ENCODE data around the gene KCNJ15. TPM values are rescaled to one million over a fixed set of nuclear protein-coding genes. Genes with fewer than 3 reads are reported as not detected.

Gene KCNJ15
- total RNA-seq, 1 donor from 2014 or later, result 0.46 TPM

GRCh38 chr21:38263493-38263892 is 6.7 kb downstream of the KCNJ15 start:
- intact Hi-C loops (cut with DNase I), result no loop called here

GRCh38 chr21:38264571-38264970 is 7.8 kb downstream of the KCNJ15 start:
- ATAC-seq (no peak), DNase-seq (ENCODE audit: missing footprints) (no peak)
- intact Hi-C loops (cut with DNase I), result no loop called here

More at GRCh38 chr21:38263493-38263892, 6.7 kb downstream of the KCNJ15 start:
- DNase-seq (ENCODE audit: missing footprints) (no peak), ATAC-seq (no peak)

- intact Hi-C loops (cut with DNase I), result no loop called here
- DNase-seq (ENCODE audit: missing footprints), result no peak
- ATAC-seq, result no peak
Measured at GRCh38 chr21:38265166-38265565, 8.4 kb downstream of the KCNJ15 start.

- intact Hi-C loops (cut with DNase I), result no loop called here
- ATAC-seq (no peak), DNase-seq (ENCODE audit: missing footprints) (no peak)
Measured at GRCh38 chr21:38266732-38267131, 9.9 kb downstream of the KCNJ15 start.

GRCh38 chr21:38267136-38267755 is 10.5 kb downstream of the KCNJ15 start:
- ATAC-seq, result no peak
- no peak for DNase-seq (ENCODE audit: missing footprints)
- intact Hi-C loops (cut with DNase I), result no loop called here

- DNase-seq (ENCODE audit: missing footprints) (no peak), ATAC-seq (no peak)
- intact Hi-C loops (cut with DNase I), result no loop called here
Measured at GRCh38 chr21:38267991-38268863, 11.4 kb downstream of the KCNJ15 start.

GRCh38 chr21:38268864-38269575 is 12.2 kb downstream of the KCNJ15 start:
- ATAC-seq (no peak), DNase-seq (ENCODE audit: missing footprints) (no peak)
- intact Hi-C loops (cut with DNase I), result no loop called here

- ATAC-seq, result no peak
Measured at GRCh38 chr21:38269576-38269936, 12.8 kb downstream of the KCNJ15 start.

GRCh38 chr21:38272215-38272614 is 15.4 kb downstream of the KCNJ15 start:
- ATAC-seq (no peak), DNase-seq (ENCODE audit: missing footprints) (no peak)
- intact Hi-C loops (cut with DNase I), result no loop called here

More at GRCh38 chr21:38269576-38269936, 12.8 kb downstream of the KCNJ15 start:
- intact Hi-C loops (cut with DNase I), result no loop called here
- DNase-seq (ENCODE audit: missing footprints), result no peak

- peak; percentile 39 for ATAC-seq
- DNase-seq (ENCODE audit: missing footprints), result no peak
- intact Hi-C loops (cut with DNase I), result no loop called here
Measured at GRCh38 chr21:38273745-38274542, 17.2 kb downstream of the KCNJ15 start.

- DNase-seq (ENCODE audit: missing footprints) (no peak), ATAC-seq (peak; percentile 52)
- intact Hi-C loops (cut with DNase I), result no loop called here
Measured at GRCh38 chr21:38277501-38278131, 20.8 kb downstream of the KCNJ15 start.

- ATAC-seq, result no peak
- intact Hi-C loops (cut with DNase I), result no loop called here
Measured at GRCh38 chr21:38280454-38280853, 23.7 kb downstream of the KCNJ15 start.

GRCh38 chr21:38280867-38281266 is 24.1 kb downstream of the KCNJ15 start:
- ATAC-seq (no peak), DNase-seq (ENCODE audit: missing footprints) (no peak)
- intact Hi-C loops (cut with DNase I), result no loop called here

More at GRCh38 chr21:38280454-38280853, 23.7 kb downstream of the KCNJ15 start:
- DNase-seq (ENCODE audit: missing footprints), result no peak

GRCh38 chr21:38282921-38283320 is 26.1 kb downstream of the KCNJ15 start:
- peak; percentile 39 for ATAC-seq
- intact Hi-C loops (cut with DNase I), result no loop called here
- no peak for DNase-seq (ENCODE audit: missing footprints)

- DNase-seq (ENCODE audit: missing footprints), result no peak
- ATAC-seq, result no peak
- intact Hi-C loops (cut with DNase I), result no loop called here
Measured at GRCh38 chr21:38284216-38284615, 27.4 kb downstream of the KCNJ15 start.

GRCh38 chr21:38286739-38287471 is 30.1 kb downstream of the KCNJ15 start:
- intact Hi-C loops (cut with DNase I), result no loop called here
- no peak for DNase-seq (ENCODE audit: missing footprints)
- ATAC-seq, result no peak

- intact Hi-C loops (cut with DNase I), result no loop called here
- DNase-seq (ENCODE audit: missing footprints), result no peak
- ATAC-seq, result no peak
Measured at GRCh38 chr21:38287476-38287875, 30.7 kb downstream of the KCNJ15 start.

All from Right ventricle myocardium inferior (tissue), 1 donor.